ENCODE results near the gene MAMLD1. TPM values are rescaled to one million over a fixed set of nuclear protein-coding genes. Genes with fewer than 3 reads are reported as not detected.

MAMLD1 gene
- total RNA-seq, 1 donor from 2014 or later = 2.8 TPM

- no peak for TF ChIP-seq CTCF (IDR thresholded peaks at IDR 0.05; ENCODE audit: unreplicated experiment)
- no peaks in the 10 kb centered on the region for H3K4me1 Mint-ChIP-seq (ENCODE audit: unreplicated experiment)
- H3K4me3 Mint-ChIP-seq (ENCODE audit: unreplicated experiment) = no peak overlapping the region
- H3K27ac Mint-ChIP-seq (ENCODE audit: unreplicated experiment) = no peak overlapping the region
- no peaks in the 10 kb centered on the region for H3K27me3 Mint-ChIP-seq (ENCODE audit: unreplicated experiment)
- H3K36me3 Mint-ChIP-seq (ENCODE audit: low read depth, unreplicated experiment) = no peaks in the 10 kb centered on the region
- no peak for DNase-seq (ENCODE audit: low spot score)
- H3K9me3 Mint-ChIP-seq (ENCODE audit: unreplicated experiment) = no peaks in the 10 kb centered on the region
Measured at GRCh38 chrX:150352114-150352513, 11.0 kb upstream of the MAMLD1 start.

DNA sequence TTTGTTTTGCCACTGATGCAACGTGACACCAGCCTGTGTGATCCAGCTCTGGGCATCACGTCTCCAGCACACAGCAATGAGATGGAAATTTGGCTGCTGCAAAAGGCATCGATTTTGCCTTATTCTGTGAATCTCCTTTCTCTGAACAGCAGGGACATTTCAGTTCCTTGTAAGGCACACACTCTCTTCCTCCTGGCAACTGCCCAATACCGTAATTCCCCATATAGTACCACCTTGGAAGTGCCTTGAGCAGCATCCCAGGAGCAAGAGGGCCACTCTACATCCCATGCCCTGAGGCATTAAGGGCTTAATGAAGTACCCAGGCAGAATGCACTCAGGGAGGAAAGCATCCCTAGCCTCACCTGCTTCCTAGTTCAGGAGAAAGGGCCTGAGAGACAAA is 10.5 kb upstream of the MAMLD1 start:
- no peak overlapping the region for H3K27ac Mint-ChIP-seq (ENCODE audit: unreplicated experiment)
- H3K9me3 Mint-ChIP-seq (ENCODE audit: unreplicated experiment) = no peaks in the 10 kb centered on the region
- H3K36me3 Mint-ChIP-seq (ENCODE audit: low read depth, unreplicated experiment) = no peaks in the 10 kb centered on the region
- H3K4me3 Mint-ChIP-seq (ENCODE audit: unreplicated experiment) = no peak overlapping the region
- no peaks in the 10 kb centered on the region for H3K27me3 Mint-ChIP-seq (ENCODE audit: unreplicated experiment)
- H3K4me1 Mint-ChIP-seq (ENCODE audit: unreplicated experiment) = no peaks in the 10 kb centered on the region
- no peak for TF ChIP-seq CTCF (IDR thresholded peaks at IDR 0.05; ENCODE audit: unreplicated experiment)
- DNase-seq (ENCODE audit: low spot score) = no peak

GRCh38 chrX:150355913-150356312 is 7.2 kb upstream of the MAMLD1 start:
- no peak for TF ChIP-seq CTCF (IDR thresholded peaks at IDR 0.05; ENCODE audit: unreplicated experiment)
- H3K4me1 Mint-ChIP-seq (ENCODE audit: unreplicated experiment) = peaks cover 10% of the 10 kb centered on the region
- no peak for DNase-seq (ENCODE audit: low spot score)
- H3K27ac Mint-ChIP-seq (ENCODE audit: unreplicated experiment) = no peak overlapping the region
- no peak overlapping the region for H3K4me3 Mint-ChIP-seq (ENCODE audit: unreplicated experiment)
- peaks cover 6% of the 10 kb centered on the region for H3K27me3 Mint-ChIP-seq (ENCODE audit: unreplicated experiment)
- no peaks in the 10 kb centered on the region for H3K36me3 Mint-ChIP-seq (ENCODE audit: low read depth, unreplicated experiment)
- no peaks in the 10 kb centered on the region for H3K9me3 Mint-ChIP-seq (ENCODE audit: unreplicated experiment)

DNA sequence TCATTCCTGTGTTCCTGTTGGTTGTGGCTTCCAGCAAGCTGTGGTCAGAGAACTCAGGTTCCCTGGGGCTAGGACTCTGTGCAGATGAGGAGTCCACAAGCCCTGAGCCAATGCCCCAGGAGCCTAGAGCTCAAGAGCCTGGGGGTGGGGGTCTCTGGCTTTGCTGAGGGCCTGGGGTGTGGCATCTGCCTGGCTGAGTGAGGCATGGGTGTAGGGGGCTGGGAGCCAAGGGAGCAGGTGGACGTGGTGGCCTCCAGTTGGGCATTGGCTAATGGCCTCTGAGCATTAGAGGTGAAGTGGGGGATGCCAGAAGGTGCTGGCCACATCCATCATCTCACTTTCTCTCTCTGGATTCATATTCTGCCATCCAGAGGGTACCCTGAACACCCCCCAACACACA is 5.3 kb upstream of the MAMLD1 start:
- no peaks in the 10 kb centered on the region for H3K36me3 Mint-ChIP-seq (ENCODE audit: low read depth, unreplicated experiment)
- H3K4me3 Mint-ChIP-seq (ENCODE audit: unreplicated experiment) = no peak overlapping the region
- no peaks in the 10 kb centered on the region for H3K9me3 Mint-ChIP-seq (ENCODE audit: unreplicated experiment)
- DNase-seq (ENCODE audit: low spot score) = no peak
- peaks cover 8% of the 10 kb centered on the region for H3K27me3 Mint-ChIP-seq (ENCODE audit: unreplicated experiment)
- H3K27ac Mint-ChIP-seq (ENCODE audit: unreplicated experiment) = no peak overlapping the region
- no peak for TF ChIP-seq CTCF (IDR thresholded peaks at IDR 0.05; ENCODE audit: unreplicated experiment)
- peaks cover 10% of the 10 kb centered on the region for H3K4me1 Mint-ChIP-seq (ENCODE audit: unreplicated experiment)

- H3K9me3 Mint-ChIP-seq (ENCODE audit: unreplicated experiment) = no peaks in the 10 kb centered on the region
- no peaks in the 10 kb centered on the region for H3K36me3 Mint-ChIP-seq (ENCODE audit: low read depth, unreplicated experiment)
- no peak for TF ChIP-seq CTCF (IDR thresholded peaks at IDR 0.05; ENCODE audit: unreplicated experiment)
- DNase-seq (ENCODE audit: low spot score) = no peak
- H3K27me3 Mint-ChIP-seq (ENCODE audit: unreplicated experiment) = peaks cover 8% of the 10 kb centered on the region
- H3K27ac Mint-ChIP-seq (ENCODE audit: unreplicated experiment) = no peak overlapping the region
- H3K4me3 Mint-ChIP-seq (ENCODE audit: unreplicated experiment) = no peak overlapping the region
- peaks cover 10% of the 10 kb centered on the region for H3K4me1 Mint-ChIP-seq (ENCODE audit: unreplicated experiment)
Measured at GRCh38 chrX:150358651-150359050, 4.5 kb upstream of the MAMLD1 start.

Data from endothelial cell (in vitro differentiated cells).